Measurements from ENCODE around the gene RCCD1.

The RCCD1 gene

GRCh38 chr15:90979582-90979981 lies 24.9 kb downstream of the RCCD1 start:
- Histone ChIP-seq H3K4me1 (no peaks in the 10 kb centered on the region), H3K36me3 (replicated peaks) (peaks cover 97% of the 10 kb centered on the region), H3K4me3 (no peak overlapping the region), H3K9me3 (no peaks in the 10 kb centered on the region), H3K27me3 (ENCODE audit: low read depth) (no peaks in the 10 kb centered on the region)
- no peak for DNase-seq (ENCODE audit: low spot score in 2 of 2)
- in situ Hi-C loops (cut with MboI; ENCODE audit: low sequenced_read_pairs): no loop called here

- Histone ChIP-seq H3K4me3 (no peak overlapping the region), H3K27me3 (ENCODE audit: low read depth) (no peaks in the 10 kb centered on the region), H3K4me1 (no peaks in the 10 kb centered on the region), H3K9me3 (no peaks in the 10 kb centered on the region), H3K36me3 (replicated peaks) (peaks cover 87% of the 10 kb centered on the region)
- no peak for DNase-seq (ENCODE audit: low spot score in 2 of 2)
- in situ Hi-C loops (cut with MboI; ENCODE audit: low sequenced_read_pairs): no loop called here
Measured at GRCh38 chr15:90981681-90982080, 27.0 kb downstream of the RCCD1 start.

DNA sequence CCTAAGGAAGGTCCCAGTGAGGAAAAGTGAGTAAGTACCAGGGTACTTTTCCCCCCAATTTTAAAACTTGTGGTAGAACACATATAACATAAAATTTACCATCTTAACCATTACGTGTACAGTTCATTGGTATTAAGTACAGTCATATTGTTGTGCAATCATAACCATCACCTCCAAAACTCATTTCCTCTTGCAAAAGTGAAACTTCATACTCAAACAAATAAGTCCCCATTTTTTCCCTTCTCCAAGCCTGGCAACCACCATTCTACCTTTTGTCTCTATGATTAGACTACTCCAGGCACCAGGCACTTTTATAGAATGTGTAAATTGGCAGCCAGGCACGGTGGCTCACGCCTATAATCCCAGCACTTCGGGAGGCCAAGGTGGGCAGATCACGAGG lies 27.5 kb downstream of the RCCD1 start:
- in situ Hi-C loops (cut with MboI; ENCODE audit: low sequenced_read_pairs): no loop called here
- peaks cover 84% of the 10 kb centered on the region for H3K36me3 ChIP-seq (replicated peaks)
- no peaks in the 10 kb centered on the region for H3K4me1 ChIP-seq

GRCh38 chr15:90986790-90987507 lies 32.3 kb downstream of the RCCD1 start:
- Histone ChIP-seq H3K36me3 (replicated peaks) (peaks cover 38% of the 10 kb centered on the region), H3K4me3 (no peak overlapping the region), H3K9me3 (no peaks in the 10 kb centered on the region), H3K4me1 (peaks cover 27% of the 10 kb centered on the region), H3K27me3 (ENCODE audit: low read depth) (no peaks in the 10 kb centered on the region)
- DNase-seq (ENCODE audit: low spot score in 2 of 2): no peak
- in situ Hi-C loops (cut with MboI; ENCODE audit: low sequenced_read_pairs): no loop called here

More for the DNA sequence above, 27.5 kb downstream of the RCCD1 start:
- Histone ChIP-seq H3K9me3 (no peaks in the 10 kb centered on the region), H3K4me3 (no peak overlapping the region), H3K27me3 (ENCODE audit: low read depth) (no peaks in the 10 kb centered on the region)
- DNase-seq (ENCODE audit: low spot score in 2 of 2): no peak

- in situ Hi-C loops (cut with MboI; ENCODE audit: low sequenced_read_pairs): no loop called here
- Histone ChIP-seq H3K9me3 (no peaks in the 10 kb centered on the region), H3K4me1 (peaks cover 29% of the 10 kb centered on the region), H3K27me3 (ENCODE audit: low read depth) (no peaks in the 10 kb centered on the region), H3K4me3 (no peak overlapping the region), H3K36me3 (replicated peaks) (peaks cover 31% of the 10 kb centered on the region)
- DNase-seq (ENCODE audit: low spot score in 2 of 2): no peak
Measured at GRCh38 chr15:90987561-90988141, 33.0 kb downstream of the RCCD1 start.

DNA sequence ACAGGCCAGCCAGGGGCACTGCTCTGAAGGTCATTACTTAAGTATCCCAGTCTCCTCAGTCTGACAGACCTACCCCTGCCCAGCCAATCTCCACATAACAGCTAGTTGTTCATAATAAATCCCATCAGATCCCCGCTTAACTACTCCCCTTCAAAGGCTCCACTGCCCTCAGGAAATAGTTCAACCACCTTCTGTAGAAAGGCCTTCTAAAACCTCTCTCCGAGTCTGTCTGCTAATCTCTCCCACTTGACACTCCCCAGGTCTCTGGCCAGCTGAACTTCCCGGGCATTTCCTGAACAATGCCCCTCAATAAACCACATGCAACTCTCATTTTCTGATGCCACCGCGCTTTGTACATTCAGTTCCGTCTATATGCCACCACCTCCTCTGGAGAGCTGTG lies 33.6 kb downstream of the RCCD1 start:
- no peak overlapping the region for H3K4me3 ChIP-seq
- peaks cover 29% of the 10 kb centered on the region for H3K4me1 ChIP-seq
- H3K9me3 ChIP-seq: no peaks in the 10 kb centered on the region
- H3K36me3 ChIP-seq (replicated peaks): peaks cover 25% of the 10 kb centered on the region
- H3K27me3 ChIP-seq (ENCODE audit: low read depth): no peaks in the 10 kb centered on the region
- in situ Hi-C loops (cut with MboI; ENCODE audit: low sequenced_read_pairs): no loop called here
- DNase-seq (ENCODE audit: low spot score in 2 of 2): peak; percentile 46 to 47

DNA sequence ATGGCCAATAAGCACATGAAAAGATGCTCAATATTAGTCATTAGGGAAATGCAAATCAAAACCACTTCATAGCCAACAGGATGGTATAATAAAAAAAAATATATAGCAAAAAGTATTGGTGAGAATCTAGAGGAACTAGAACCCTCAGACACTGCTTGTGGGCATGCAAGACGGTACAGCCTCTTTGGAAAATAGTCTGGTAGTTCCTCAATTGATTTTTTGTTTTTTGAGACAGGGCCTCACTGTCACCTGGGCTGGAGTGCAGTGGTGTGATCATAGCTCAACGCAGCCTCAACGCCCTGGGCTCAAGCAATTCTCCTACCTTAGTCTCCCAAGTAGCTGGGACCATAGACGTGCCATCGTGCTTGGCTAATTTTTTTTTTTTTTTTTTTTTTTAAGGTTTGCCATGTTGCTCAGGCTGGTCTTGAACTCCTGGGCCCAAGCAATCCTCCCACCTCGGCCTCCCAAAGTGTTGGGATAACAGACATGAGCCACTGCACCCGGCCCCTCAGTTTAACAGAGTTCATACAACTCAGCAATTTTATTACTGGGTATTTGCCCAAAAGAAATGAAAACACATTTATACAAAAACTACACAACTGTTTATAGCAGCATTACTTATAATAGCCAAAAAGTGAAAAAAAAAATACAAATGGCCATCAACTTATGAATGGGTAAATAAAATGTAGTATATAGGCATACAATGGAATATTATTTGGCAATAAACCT lies 34.5 kb downstream of the RCCD1 start:
- no peaks in the 10 kb centered on the region for H3K9me3 ChIP-seq
- H3K36me3 ChIP-seq (replicated peaks): peaks cover 18% of the 10 kb centered on the region
- in situ Hi-C loops (cut with MboI; ENCODE audit: low sequenced_read_pairs): no loop called here
- no peaks in the 10 kb centered on the region for H3K27me3 ChIP-seq (ENCODE audit: low read depth)
- H3K4me3 ChIP-seq: no peak overlapping the region
- no peak for DNase-seq (ENCODE audit: low spot score in 2 of 2)
- peaks cover 29% of the 10 kb centered on the region for H3K4me1 ChIP-seq

GRCh38 chr15:90990446-90990845 lies 35.8 kb downstream of the RCCD1 start:
- H3K9me3 ChIP-seq: no peaks in the 10 kb centered on the region
- no peak overlapping the region for H3K4me3 ChIP-seq
- H3K4me1 ChIP-seq: peaks cover 29% of the 10 kb centered on the region
- H3K36me3 ChIP-seq (replicated peaks): peaks cover 13% of the 10 kb centered on the region
- H3K27me3 ChIP-seq (ENCODE audit: low read depth): no peaks in the 10 kb centered on the region
- in situ Hi-C loops (cut with MboI; ENCODE audit: low sequenced_read_pairs): loop anchor here (5.0 kb wide), 1 partner anchor 33 kb away; no protein-coding TSS in a partner anchor
- DNase-seq (ENCODE audit: low spot score in 2 of 2): no peak

DNA sequence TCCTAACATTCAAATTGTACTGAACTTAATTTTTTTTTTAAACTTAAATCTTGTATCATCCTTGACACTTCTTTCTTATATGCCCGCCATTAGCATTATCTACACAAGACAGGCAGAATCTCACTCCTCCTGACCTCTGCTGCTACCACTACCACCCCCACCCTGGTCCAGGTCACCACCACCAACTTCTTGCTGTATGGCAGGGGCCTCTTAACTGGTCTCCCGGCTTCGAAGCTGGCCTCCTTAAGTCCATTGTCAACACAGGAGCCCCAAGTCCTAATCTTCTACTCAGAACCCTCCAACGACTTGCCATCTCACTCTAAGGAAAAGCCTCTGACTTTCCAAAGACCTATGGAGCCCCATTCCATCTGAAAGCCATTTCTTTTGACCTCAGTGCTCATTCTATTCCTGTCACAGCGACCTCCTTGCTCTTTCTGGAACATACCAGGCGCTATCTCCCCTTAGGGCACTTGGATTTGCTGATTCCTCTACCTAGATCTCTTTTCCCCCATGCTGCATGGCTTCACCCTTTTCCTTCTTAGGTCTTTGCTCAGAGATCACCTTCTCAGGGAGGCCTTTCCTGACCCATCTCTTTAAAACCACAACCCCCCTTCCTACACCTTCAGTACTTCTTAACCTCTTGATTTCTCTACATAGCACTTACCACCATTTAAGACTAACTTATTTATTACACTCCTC lies 37.1 kb downstream of the RCCD1 start:
- peaks cover 31% of the 10 kb centered on the region for H3K4me1 ChIP-seq
- H3K4me3 ChIP-seq: peak overlapping the region; percentile 6; the same call in 1 of the 2 replicates
- H3K36me3 ChIP-seq (replicated peaks): peaks cover 5% of the 10 kb centered on the region
- no peaks in the 10 kb centered on the region for H3K27me3 ChIP-seq (ENCODE audit: low read depth)
- no peaks in the 10 kb centered on the region for H3K9me3 ChIP-seq
- DNase-seq (ENCODE audit: low spot score in 2 of 2): peak in 1 of 2 experiments; percentile 32
- in situ Hi-C loops (cut with MboI; ENCODE audit: low sequenced_read_pairs): loop anchor here (5.0 kb wide), 1 partner anchor 34 kb away; no protein-coding TSS in a partner anchor

DNA sequence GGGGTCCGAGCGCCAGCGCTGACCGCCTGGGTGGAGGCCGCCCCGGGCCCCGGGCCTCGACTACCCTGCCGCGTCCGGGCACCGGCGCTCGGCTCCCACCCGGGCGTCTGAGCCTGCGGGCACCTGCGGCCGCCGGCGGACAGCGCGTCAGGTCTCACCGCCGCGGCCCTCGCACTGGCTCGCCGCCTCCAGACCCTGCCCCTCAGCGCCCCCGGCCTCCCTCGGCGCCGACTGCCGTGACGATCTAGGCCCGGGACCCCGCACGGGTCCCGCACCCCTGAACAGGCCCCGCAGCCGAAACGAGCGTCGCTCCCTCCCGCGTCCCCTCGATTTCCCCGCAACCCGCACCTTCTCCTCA lies 39.4 kb downstream of the RCCD1 start:
- H3K27me3 ChIP-seq (ENCODE audit: low read depth): no peaks in the 10 kb centered on the region
- no peaks in the 10 kb centered on the region for H3K9me3 ChIP-seq
- H3K4me3 ChIP-seq: peak overlapping the region; percentile 100
- DNase-seq (ENCODE audit: low spot score in 2 of 2): peak in 1 of 2 experiments; percentile 23
- in situ Hi-C loops (cut with MboI; ENCODE audit: low sequenced_read_pairs): loop anchor here (5.0 kb wide), 1 partner anchor 37 kb away; no protein-coding TSS in a partner anchor
- H3K4me1 ChIP-seq: peaks cover 16% of the 10 kb centered on the region
- H3K36me3 ChIP-seq (replicated peaks): peaks cover 14% of the 10 kb centered on the region

DNA sequence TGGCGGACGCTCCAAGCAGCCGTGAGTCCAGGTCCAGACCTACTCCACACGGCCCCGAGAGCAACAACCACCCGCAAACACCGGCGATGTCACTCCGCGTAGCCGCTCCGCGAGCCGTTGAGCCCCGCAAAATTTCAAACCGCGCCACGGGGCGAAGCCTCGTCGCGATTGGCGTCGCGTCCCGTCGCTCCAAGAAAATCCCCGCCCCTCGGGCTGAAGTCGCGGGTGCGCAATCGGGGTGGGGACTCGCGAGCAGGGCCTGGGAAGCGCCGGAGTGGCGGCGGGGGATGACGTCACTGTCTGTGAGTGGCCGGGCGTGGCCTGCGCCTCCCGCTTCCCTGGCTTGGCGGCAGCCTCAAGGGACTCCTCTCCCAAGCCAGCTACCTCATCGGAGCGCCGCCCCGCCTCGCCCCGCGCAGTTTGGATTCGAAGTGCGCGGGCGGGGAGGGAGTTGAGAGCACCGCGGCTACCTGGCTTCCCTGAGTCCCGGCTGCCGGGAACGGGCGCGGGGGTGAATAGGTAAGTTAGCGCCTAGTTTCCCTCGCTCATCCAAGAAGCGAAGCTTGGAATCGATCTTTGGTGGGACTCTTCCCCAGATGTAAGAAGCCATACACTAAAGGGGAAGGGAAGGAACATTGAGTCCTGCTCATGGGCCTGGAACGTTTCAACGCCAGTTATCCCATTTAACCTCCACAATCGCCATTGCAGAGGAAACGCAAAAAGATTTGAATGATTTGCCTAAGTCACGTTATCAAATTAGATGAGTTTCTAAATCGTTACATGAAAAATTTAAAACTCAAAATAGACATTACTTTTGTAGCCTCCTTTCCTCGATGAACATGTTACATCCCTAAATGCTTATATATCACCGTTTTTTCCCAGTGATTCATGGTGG lies 40.0 kb downstream of the RCCD1 start, which contains the start of gene PRC1:
Gene PRC1, minus strand, starts transcription at position 119 of the 895 bp plus-strand sequence. Its CDS starts 118 bp downstream, at position 1.
- in situ Hi-C loops (cut with MboI; ENCODE audit: low sequenced_read_pairs): loop anchor here (5.0 kb wide), 1 partner anchor 37 kb away; no protein-coding TSS in a partner anchor

DNA sequence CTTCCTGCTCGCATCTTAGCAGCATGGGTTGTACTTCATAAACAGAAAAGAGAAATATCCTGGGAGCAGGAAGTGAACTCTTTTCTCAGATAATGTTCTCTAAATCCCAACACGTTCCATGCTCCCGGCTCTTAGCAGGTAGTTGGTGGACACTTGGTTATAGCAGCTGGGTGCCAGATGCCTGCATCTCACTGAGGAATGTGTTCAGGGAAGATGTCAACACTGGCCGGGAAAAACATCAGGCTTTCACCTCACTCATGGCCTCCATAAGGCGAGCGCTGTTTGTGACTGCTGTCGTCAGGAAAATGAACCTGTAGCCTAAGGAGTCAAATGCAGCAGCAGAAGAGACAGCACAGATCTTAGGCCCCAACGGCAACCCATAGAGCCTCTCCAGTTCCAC lies 44.1 kb downstream of the RCCD1 start:
- Histone ChIP-seq H3K9me3 (no peaks in the 10 kb centered on the region), H3K36me3 (replicated peaks) (peaks cover 41% of the 10 kb centered on the region), H3K4me3 (no peak overlapping the region), H3K27me3 (ENCODE audit: low read depth) (no peaks in the 10 kb centered on the region), H3K4me1 (0 out of 2 replicates have a peak, but pooled peaks cover 3% of the 10 kb centered on the region)
- in situ Hi-C loops (cut with MboI; ENCODE audit: low sequenced_read_pairs): no loop called here
- DNase-seq (ENCODE audit: low spot score in 2 of 2): no peak

More for the DNA sequence above, 40.0 kb downstream of the RCCD1 start, which contains the start of gene PRC1:
- Histone ChIP-seq H3K4me3 (peak within 1 kb of the TSS; percentile 100), H3K36me3 (replicated peaks) (peaks cover 18% of the 10 kb centered on the region), H3K9me3 (no peaks in the 10 kb centered on the region), H3K4me1 (peaks cover 12% of the 10 kb centered on the region), H3K27me3 (ENCODE audit: low read depth) (no peaks in the 10 kb centered on the region)
- peak; percentile 97 to 99 for DNase-seq (ENCODE audit: low spot score in 2 of 2)

Measured in HAP-1 (cell line).